Body of pancreas (tissue), 4 donors: ENCODE measurements around the gene NOC2L.

Experiments
- CTCF ChIP-seq, 7 experiments: fragments of 450-650 bp in 4 of 7; fragments of 200-600 bp in 3 of 7; sonication (generic) in 3 of 7; IDR thresholded peaks; one replicate each; pipeline ENCODE4 v1.5.1; 2016 to 2019; ENCODE audit warnings: antibody characterized with exemption in 7 of 7
- POLR2A ChIP-seq, 3 donors: fragments of 450-650 bp; IDR thresholded peaks; one replicate each; pipeline ENCODE4 v1.6.1; 2016; ENCODE audit warnings: antibody characterized with exemption in 3 of 3, mild to moderate bottlenecking in 2 of 3

GRCh38 chr1:897226-897625 lies 61.8 kb downstream of the NOC2L start:
- TF ChIP-seq CTCF (IDR thresholded peaks at IDR 0.05) (no peak), POLR2A (IDR thresholded peaks at IDR 0.05) (no peak)
